ENCODE results near the gene C16orf54.
"Not testable (repeated sequence)": the region's sequence is repeated elsewhere in the genome, so short reads cannot be mapped to it uniquely, and the experiment has no call there.

The C16orf54 gene

DNA sequence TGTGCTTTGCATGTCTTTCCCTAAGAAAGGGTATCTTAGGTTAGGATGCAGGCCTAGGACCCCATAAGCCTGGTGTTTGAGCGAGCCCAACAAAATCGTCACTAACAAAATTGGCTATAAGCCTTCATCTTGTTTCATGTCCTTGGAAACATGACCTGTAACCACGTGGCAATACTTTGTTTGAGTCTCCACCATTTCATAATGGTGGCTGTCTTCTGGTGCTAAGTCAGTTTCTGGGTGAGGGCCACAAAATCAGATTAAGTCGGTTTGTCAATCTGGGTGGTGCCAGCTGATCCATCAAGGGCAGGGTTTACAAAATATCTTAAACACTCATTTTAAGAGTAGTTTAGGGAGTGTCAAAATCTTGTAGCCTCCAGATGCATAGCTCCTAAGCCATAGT is 33.0 kb downstream of the C16orf54 start:
- no peak for DNase-seq (ENCODE audit: extremely low read depth, low read depth)
- TF ChIP-seq, protein P1, sequence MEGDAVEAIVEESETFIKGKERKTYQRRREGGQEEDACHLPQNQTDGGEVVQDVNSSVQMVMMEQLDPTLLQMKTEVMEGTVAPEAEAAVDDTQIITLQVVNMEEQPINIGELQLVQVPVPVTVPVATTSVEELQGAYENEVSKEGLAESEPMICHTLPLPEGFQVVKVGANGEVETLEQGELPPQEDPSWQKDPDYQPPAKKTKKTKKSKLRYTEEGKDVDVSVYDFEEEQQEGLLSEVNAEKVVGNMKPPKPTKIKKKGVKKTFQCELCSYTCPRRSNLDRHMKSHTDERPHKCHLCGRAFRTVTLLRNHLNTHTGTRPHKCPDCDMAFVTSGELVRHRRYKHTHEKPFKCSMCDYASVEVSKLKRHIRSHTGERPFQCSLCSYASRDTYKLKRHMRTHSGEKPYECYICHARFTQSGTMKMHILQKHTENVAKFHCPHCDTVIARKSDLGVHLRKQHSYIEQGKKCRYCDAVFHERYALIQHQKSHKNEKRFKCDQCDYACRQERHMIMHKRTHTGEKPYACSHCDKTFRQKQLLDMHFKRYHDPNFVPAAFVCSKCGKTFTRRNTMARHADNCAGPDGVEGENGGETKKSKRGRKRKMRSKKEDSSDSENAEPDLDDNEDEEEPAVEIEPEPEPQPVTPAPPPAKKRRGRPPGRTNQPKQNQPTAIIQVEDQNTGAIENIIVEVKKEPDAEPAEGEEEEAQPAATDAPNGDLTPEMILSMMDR (IDR thresholded peaks at IDR 0.05; ENCODE audit: low read depth, low read length): no peak

DNA sequence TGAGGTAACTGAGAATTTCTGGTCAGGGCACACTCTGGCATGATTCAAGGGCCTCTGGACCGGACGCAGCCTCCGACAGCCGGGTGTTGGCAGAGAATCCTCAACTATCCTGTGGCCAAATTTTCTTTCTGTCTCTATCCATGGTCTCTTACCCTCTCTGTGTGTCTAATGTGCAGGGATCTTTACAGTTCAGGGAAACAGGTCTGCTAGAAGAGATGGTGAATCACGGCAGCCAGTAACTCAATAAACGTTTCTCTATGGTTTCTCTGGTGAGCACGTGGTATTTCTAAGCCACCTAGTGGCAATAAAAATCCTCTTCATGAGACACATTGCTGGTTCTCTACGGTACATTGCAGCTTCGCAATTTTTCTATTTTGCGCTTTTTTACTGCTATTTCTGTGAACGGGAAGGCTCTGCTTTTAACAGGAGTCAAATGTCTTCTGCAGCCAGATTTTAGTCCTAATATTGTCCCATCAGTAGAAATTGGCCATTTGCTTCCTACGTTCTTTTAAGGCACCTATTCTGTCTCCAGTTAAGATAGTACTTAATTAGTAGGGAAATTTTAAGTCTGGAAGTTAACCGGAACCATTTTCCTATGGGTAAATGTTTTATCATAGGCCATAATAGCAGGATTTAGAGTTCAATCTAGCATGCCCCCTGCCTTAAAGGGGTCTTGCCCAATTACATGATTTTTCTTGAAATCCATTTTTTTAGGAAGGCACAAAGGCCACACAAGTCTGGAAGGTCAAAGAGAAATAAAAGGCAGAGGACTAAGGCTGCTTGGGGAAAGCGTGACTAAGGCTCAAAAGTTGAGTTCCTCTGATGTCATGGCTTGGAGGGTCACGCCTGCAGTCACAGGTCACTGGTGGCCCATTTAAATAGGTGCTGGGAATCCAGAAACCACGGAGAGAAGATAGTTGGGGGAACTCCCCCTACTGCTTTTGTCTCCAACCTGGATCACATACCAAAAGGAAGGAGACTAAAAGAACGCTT is 35.3 kb downstream of the C16orf54 start:
- TF ChIP-seq, protein P1 (IDR thresholded peaks at IDR 0.05; ENCODE audit: low read depth, low read length): peak; percentile 59
- no peak for DNase-seq (ENCODE audit: extremely low read depth, low read depth)

DNA sequence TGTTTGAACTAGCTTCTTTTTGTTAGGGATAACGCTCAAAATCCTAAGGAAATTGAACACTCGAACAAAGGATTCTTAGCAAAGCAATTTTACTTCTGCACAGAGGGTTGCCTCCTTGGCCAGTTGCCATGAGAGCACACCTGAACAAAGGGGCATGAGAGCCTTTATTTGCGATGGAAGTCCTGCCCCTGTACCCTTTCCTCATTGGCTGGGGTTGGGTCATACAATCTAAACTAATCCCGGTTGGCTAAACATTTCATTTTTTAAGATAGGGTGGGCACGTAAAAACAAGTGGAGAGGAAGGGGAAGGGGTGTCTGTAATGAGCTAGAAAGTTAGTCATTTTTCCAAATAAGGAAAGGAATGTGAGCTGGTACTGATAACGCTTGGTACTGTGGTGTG is 36.1 kb downstream of the C16orf54 start:
- not testable (repeated sequence) for DNase-seq (ENCODE audit: extremely low read depth, low read depth)

GRCh38 chr16:29708917-29709600 is 36.7 kb downstream of the C16orf54 start:
- no peak for DNase-seq (ENCODE audit: extremely low read depth, low read depth)
- TF ChIP-seq, protein P1 (IDR thresholded peaks at IDR 0.05; ENCODE audit: low read depth, low read length): no peak

DNA sequence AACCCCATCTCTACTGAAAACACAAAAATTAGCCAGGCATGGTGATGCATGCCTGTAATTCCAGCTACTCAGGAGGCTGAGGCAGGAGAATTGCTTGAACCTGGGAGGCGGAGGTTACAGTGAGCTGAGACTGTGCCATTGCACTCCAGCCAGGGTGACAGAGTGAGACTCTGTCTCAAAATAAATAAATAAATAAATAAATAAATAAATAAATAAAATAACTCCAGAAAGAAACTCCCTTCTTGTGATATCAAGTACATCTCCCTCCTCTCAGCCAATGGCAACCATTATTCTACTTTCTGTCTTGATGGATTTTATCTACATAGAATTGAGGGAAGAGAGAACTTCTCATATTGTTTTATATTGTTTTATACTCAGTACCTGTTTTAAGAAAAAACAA is 38.6 kb downstream of the C16orf54 start:
- not testable (repeated sequence) for DNase-seq (ENCODE audit: extremely low read depth, low read depth)

GRCh38 chr16:29705030-29705429 is 40.8 kb downstream of the C16orf54 start:
- TF ChIP-seq, protein P1 (IDR thresholded peaks at IDR 0.05; ENCODE audit: low read depth, low read length): no peak
- DNase-seq (ENCODE audit: extremely low read depth, low read depth): no peak

DNA sequence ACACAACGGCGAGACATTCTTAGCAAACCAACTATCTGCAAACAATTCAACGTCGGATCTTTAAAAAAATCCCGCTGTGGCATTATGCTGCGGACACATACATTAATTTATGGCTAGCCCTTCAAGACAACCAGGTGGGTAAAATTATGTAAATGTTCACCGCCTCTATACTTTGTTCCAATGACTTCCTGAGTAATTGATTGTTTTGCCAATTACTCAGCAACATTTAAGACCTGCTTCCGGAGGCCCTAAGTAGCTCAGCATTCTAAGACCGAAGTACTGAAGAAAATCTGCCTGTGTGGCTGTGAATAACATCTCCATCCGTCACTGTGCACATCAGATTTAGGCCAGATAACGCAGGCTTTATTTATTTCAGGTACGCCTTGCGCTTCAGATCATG is 43.5 kb downstream of the C16orf54 start:
- DNase-seq (ENCODE audit: extremely low read depth, low read depth): no peak
- TF ChIP-seq, protein P1 (IDR thresholded peaks at IDR 0.05; ENCODE audit: low read depth, low read length): no peak

GRCh38 chr16:29701214-29701555 is 44.6 kb downstream of the C16orf54 start:
- TF ChIP-seq, protein P1 (IDR thresholded peaks at IDR 0.05; ENCODE audit: low read depth, low read length): no peak
- no peak for DNase-seq (ENCODE audit: extremely low read depth, low read depth)

All from AG09319 (cell line).